ENCODE measurements around the gene AADACL2. TPM values are rescaled to one million over a fixed set of nuclear protein-coding genes. Genes with fewer than 3 reads are reported as not detected.

The AADACL2 gene
- not detected in 2 replicates for polyA plus RNA-seq (2011; rRNA removed)
- not detected in 2 replicates for polyA minus RNA-seq (2011; rRNA and poly(A)+ RNA removed)

GRCh38 chr3:151733613-151734012 is at the start of gene AADACL2:
TSS of gene AADACL2 (plus strand) at chr3:151733927. CDS start at chr3:151734036, 109 bp downstream.
- Histone ChIP-seq H3K27me3 (ENCODE audit: control insufficient read depth, insufficient read depth, low read length) (no peaks in the 10 kb centered on the region), H3K4me3 (ENCODE audit: low read depth, low read length) (no peak within 1 kb of the TSS), H3K36me3 (ENCODE audit: control insufficient read depth, insufficient read depth, low read length) (no peaks in the 10 kb centered on the region)
- TF ChIP-seq CTCF (IDR thresholded peaks at IDR 0.05; ENCODE audit: insufficient read depth, low read depth, low read length) = no peak
- ChIA-PET POLR2A (no interaction called here), CTCF (no interaction called here)
- DNase-seq (ENCODE audit: low read depth) = no peak

- H3K27me3 ChIP-seq (ENCODE audit: control insufficient read depth, insufficient read depth, low read length) = no peaks in the 10 kb centered on the region
- no peaks in the 10 kb centered on the region for H3K36me3 ChIP-seq (ENCODE audit: control insufficient read depth, insufficient read depth, low read length)
- no peak for TF ChIP-seq CTCF (IDR thresholded peaks at IDR 0.05; ENCODE audit: insufficient read depth, low read depth, low read length)
- POLR2A ChIA-PET = no interaction called here
- no peak for DNase-seq (ENCODE audit: low read depth)
- CTCF ChIA-PET = no interaction called here
- H3K4me3 ChIP-seq (ENCODE audit: low read depth, low read length) = no peak overlapping the region
These were observed 49.6 kb upstream of the AADACL2 start for GRCh38 chr3:151684094-151684493.

DNA sequence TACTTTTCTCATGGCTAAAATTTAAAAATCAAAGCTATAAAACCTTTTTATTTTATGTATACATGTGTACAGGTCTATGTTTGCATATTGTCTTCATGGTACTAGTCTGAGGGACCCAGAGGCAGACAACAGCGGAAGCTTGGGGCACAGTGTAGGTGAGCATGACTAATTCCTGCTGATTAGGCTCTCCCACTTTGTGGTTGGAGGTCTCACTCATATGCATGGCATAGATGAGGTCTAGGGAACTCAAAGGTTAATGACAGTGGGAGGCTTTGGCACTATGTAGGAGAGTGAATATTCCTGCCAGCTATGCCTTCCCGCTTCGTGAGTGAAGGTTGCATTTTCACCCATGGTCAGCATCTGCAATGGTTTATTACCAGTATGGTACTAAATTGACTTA is 47.5 kb upstream of the AADACL2 start:
- ChIA-PET POLR2A (no interaction called here), CTCF (interaction anchor here (1.1 to 1.8 kb wide), 2 partner anchors 9 to 247 kb away, joined by 3 to 4 read pairs; no protein-coding TSS in a partner anchor)
- no peaks in the 10 kb centered on the region for H3K27me3 ChIP-seq (ENCODE audit: control insufficient read depth, insufficient read depth, low read length)
- no peak overlapping the region for H3K4me3 ChIP-seq (ENCODE audit: low read depth, low read length)
- no peak for TF ChIP-seq CTCF (IDR thresholded peaks at IDR 0.05; ENCODE audit: insufficient read depth, low read depth, low read length)
- no peak for DNase-seq (ENCODE audit: low read depth)
- no peaks in the 10 kb centered on the region for H3K36me3 ChIP-seq (ENCODE audit: control insufficient read depth, insufficient read depth, low read length)

- TF ChIP-seq CTCF (IDR thresholded peaks at IDR 0.05; ENCODE audit: insufficient read depth, low read depth, low read length) = no peak
- no peak overlapping the region for H3K4me3 ChIP-seq (ENCODE audit: low read depth, low read length)
- ChIA-PET CTCF (no interaction called here), POLR2A (no interaction called here)
- no peaks in the 10 kb centered on the region for H3K27me3 ChIP-seq (ENCODE audit: control insufficient read depth, insufficient read depth, low read length)
- no peaks in the 10 kb centered on the region for H3K36me3 ChIP-seq (ENCODE audit: control insufficient read depth, insufficient read depth, low read length)
- DNase-seq (ENCODE audit: low read depth) = no peak
These were observed 46.7 kb upstream of the AADACL2 start for GRCh38 chr3:151687076-151687475.

- CTCF ChIA-PET = no interaction called here
- no peaks in the 10 kb centered on the region for H3K36me3 ChIP-seq (ENCODE audit: control insufficient read depth, insufficient read depth, low read length)
These were observed 45.2 kb upstream of the AADACL2 start for GRCh38 chr3:151688571-151688970.

More at GRCh38 chr3:151688571-151688970, 45.2 kb upstream of the AADACL2 start:
- no peak overlapping the region for H3K4me3 ChIP-seq (ENCODE audit: low read depth, low read length)
- no peak for DNase-seq (ENCODE audit: low read depth)
- H3K27me3 ChIP-seq (ENCODE audit: control insufficient read depth, insufficient read depth, low read length) = no peaks in the 10 kb centered on the region
- POLR2A ChIA-PET = no interaction called here
- no peak for TF ChIP-seq CTCF (IDR thresholded peaks at IDR 0.05; ENCODE audit: insufficient read depth, low read depth, low read length)
